HEK293T (cell line): ENCODE results near the gene ACY1.

ENCODE experiments used
- BHLHE40 ChIP-seq: fragments of 450-650 bp; IDR thresholded peaks from 2 replicates; pipeline ENCODE4 v1.6.1; 2016; ENCODE audit warnings: mild to moderate bottlenecking, moderate library complexity, borderline replicate concordance
- ELF4 ChIP-seq: fragments of 450-650 bp; IDR thresholded peaks from 2 replicates; pipeline ENCODE4 v1.6.1; 2017; ENCODE audit warnings: antibody characterized with exemption
- FOXM1 ChIP-seq: fragments of 450-650 bp; IDR thresholded peaks from 2 replicates; pipeline ENCODE4 v1.6.1; 2017; ENCODE audit warnings: mild to moderate bottlenecking, borderline replicate concordance
- L3MBTL2 ChIP-seq: fragments of 450-650 bp; conservative IDR thresholded peaks from 2 replicates; pipeline ENCODE4 v1.6.1; 2016; ENCODE audit warnings: mild to moderate bottlenecking
- SUZ12 ChIP-seq: fragments of 450-650 bp; IDR thresholded peaks from 2 replicates; pipeline ENCODE4 v1.6.1; 2016; ENCODE audit warnings: mild to moderate bottlenecking
- TARDBP ChIP-seq: fragments of 450-650 bp; IDR thresholded peaks from 2 replicates; pipeline ENCODE4 v1.6.1; 2016
- TF ChIP-seq, protein P1 (sequence below): fragments of 450-650 bp; IDR thresholded peaks from 2 replicates; pipeline ENCODE4 v1.6.1; 2016

DNA sequence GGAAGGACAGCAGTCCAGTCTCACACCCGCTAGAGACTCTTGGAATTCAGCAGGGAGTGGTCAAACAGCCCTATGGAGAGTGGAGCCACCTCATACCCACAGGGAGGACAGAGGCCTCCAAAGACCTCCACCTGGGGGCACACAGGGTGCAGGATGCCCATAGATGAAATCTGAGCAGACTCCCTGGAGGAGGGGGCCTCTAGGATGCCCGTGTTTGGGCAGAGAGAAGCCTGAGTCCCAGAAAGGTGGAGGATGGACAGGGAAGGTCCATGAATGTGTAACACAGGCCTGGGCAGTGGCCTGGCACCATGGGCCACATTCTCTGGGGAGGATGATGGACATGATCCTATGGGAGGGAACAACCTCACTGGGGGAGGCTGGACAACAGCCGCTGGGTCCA lies 51.3 kb downstream of the ACY1 start:
- TF ChIP-seq TARDBP (no peak), SUZ12 (no peak), ELF4 (no peak), BHLHE40 (no peak), FOXM1 (no peak), L3MBTL2 (no peak)
- TF ChIP-seq, protein P1, sequence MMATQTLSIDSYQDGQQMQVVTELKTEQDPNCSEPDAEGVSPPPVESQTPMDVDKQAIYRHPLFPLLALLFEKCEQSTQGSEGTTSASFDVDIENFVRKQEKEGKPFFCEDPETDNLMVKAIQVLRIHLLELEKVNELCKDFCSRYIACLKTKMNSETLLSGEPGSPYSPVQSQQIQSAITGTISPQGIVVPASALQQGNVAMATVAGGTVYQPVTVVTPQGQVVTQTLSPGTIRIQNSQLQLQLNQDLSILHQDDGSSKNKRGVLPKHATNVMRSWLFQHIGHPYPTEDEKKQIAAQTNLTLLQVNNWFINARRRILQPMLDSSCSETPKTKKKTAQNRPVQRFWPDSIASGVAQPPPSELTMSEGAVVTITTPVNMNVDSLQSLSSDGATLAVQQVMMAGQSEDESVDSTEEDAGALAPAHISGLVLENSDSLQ: no peak
